ENCODE measurements around the gene HTR1B.

The HTR1B gene

GRCh38 chr6:77455271-77455670, 8.0 kb downstream of the HTR1B start:
- no peak for DNase-seq

GRCh38 chr6:77454386-77454785, 8.9 kb downstream of the HTR1B start:
- no peak for DNase-seq

- DNase-seq: no peak
Measured at GRCh38 chr6:77451466-77451865, 11.8 kb downstream of the HTR1B start.

GRCh38 chr6:77450924-77451323, 12.4 kb downstream of the HTR1B start:
- DNase-seq: no peak

- DNase-seq: no peak
Measured at GRCh38 chr6:77448546-77448945, 14.7 kb downstream of the HTR1B start.

GRCh38 chr6:77447254-77447653, 16.0 kb downstream of the HTR1B start:
- no peak for DNase-seq

GRCh38 chr6:77446249-77446648, 17.0 kb downstream of the HTR1B start:
- DNase-seq: no peak

GRCh38 chr6:77445214-77445613, 18.1 kb downstream of the HTR1B start:
- DNase-seq: no peak

- DNase-seq: no peak
Measured at GRCh38 chr6:77440206-77440976, 22.9 kb downstream of the HTR1B start.

GRCh38 chr6:77433888-77434287, 29.4 kb downstream of the HTR1B start:
- DNase-seq: no peak

GRCh38 chr6:77430504-77430903, 32.8 kb downstream of the HTR1B start:
- DNase-seq: no peak

- no peak for DNase-seq
Measured at GRCh38 chr6:77425671-77426070, 37.6 kb downstream of the HTR1B start.

- DNase-seq: no peak
Measured at GRCh38 chr6:77425216-77425615, 38.1 kb downstream of the HTR1B start.

- DNase-seq: no peak
Measured at GRCh38 chr6:77424761-77425160, 38.5 kb downstream of the HTR1B start.

GRCh38 chr6:77416839-77417238, 46.5 kb downstream of the HTR1B start:
- no peak for DNase-seq

- no peak for DNase-seq
Measured at GRCh38 chr6:77415706-77416105, 47.6 kb downstream of the HTR1B start.
